Dedifferentiated amniotic fluid mesenchymal stem cell (primary cell): ENCODE data around the gene CLDN18.

ENCODE experiments used
- DNase-seq: peaks from one replicate; pipeline ENCODE4 v3.0.0-alpha.2; 2016; ENCODE audit errors: extremely low spot score

Gene CLDN18

GRCh38 chr3:138009476-138010272, at the start of gene CLDN18:
Gene CLDN18, plus strand, starts transcription at chr3:138010165. Its CDS starts 61 bp downstream, at chr3:138010226.
- DNase-seq, result no peak

DNA sequence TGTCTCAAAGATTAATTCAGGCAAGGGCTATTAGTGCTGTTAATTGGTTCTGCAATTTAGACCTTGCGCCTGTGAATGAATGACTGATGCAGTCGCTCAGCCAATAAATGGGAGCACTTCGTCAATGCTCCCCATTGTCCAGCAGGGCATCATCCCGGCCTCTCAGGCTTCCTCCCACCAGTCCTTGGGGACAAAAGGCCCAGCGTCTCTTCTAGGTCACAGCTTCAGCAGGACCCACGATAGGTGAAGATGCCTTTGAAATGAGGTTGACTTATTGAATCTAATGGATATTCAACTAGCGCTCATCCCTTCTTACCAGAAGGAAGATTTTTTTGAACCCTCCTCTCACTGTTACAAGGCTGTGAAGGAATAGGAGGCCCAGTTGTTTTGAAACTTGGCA, 47.7 kb upstream of the CLDN18 start:
- no peak for DNase-seq

GRCh38 chr3:137963463-137963862, 46.5 kb upstream of the CLDN18 start:
- no peak for DNase-seq

DNA sequence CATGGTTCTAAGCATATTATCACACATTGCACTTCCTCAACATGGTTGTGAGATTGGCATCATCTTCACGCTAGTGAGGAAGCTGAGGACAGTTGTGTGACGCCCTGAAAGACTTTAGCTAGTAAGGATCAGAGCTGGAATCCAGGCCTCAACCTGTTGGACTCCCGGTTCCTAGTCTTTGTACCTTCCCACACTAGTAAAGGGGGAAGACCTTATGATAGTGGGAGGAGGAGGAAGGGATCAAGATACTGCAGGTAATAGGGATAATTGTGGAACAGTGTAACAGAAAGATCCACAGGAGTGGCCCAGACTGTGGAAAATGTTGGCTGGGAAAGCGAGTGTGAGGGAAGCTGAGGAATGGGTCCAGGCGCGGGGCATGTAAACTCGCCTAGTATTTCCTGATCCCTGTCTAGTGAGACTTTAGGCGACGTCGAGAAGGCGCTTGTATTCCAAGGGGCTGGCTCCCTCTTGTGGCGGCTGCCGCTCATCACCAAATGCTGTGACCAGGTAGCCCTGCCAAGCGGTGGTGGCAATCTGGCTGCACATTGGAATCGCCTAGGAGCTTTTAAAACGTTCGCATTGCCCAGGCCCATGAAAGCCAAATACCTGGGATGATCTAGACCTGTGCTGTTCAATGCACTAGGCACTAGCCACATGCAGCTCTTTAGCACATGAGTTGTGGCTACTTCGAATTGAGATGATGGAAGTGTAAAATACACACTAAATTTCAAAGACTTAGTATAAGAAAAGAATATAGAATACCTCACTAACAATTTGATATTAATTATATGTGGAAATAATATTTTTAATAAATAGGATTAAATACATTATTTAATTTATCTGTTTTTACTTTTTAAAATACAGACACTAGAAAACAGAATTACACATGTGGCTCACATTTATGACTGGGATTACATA, 38.8 kb upstream of the CLDN18 start:
- peak; percentile 61 for DNase-seq

- DNase-seq, result no peak
These were observed 37.6 kb upstream of the CLDN18 start for GRCh38 chr3:137972396-137972795.

- DNase-seq, result no peak
These were observed 31.6 kb upstream of the CLDN18 start for GRCh38 chr3:137978328-137978727.

GRCh38 chr3:137987723-137988122, 22.2 kb upstream of the CLDN18 start:
- DNase-seq, result no peak

- no peak for DNase-seq
These were observed 21.8 kb upstream of the CLDN18 start for GRCh38 chr3:137988152-137988551.

DNA sequence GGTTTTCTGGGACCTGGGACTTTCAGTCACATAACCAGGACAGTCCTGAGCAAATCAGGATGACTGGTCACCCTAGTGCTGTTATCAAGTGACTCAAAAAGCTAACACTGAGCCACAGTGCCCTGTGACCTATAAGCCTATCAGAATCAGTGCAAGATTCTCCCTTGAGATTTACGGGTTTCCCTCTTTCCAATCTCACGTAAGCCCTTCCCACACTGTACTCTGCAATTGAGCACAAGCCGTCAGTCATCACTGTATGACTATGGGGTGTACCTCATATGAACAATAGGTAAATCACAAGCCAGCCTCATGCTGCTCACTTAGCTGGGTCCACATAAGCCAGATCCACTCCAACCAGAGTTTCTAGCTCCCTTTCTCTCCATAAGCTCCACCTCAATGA, 21.0 kb upstream of the CLDN18 start:
- no peak for DNase-seq

- DNase-seq, result no peak
These were observed 19.5 kb upstream of the CLDN18 start for GRCh38 chr3:137990427-137990826.

DNA sequence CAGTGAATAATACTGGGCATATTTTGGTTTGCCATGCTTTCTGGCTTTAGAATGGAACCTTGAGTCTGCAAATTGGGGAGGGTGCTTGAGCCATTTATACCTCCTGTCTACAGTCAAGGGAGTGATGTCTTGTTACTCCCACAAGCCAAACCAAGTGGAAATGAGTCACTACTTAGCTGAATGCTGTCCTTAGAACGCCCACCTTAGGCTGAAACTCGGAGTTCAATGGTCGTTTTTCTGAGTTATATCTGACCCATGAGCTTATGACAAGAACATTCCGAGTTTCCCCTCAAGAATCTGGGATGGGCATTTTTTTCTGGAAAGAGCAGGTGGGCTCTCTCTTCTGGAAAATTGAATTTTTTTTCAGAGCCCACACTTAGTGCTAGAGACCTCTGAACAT, 17.4 kb upstream of the CLDN18 start:
- DNase-seq, result no peak

DNA sequence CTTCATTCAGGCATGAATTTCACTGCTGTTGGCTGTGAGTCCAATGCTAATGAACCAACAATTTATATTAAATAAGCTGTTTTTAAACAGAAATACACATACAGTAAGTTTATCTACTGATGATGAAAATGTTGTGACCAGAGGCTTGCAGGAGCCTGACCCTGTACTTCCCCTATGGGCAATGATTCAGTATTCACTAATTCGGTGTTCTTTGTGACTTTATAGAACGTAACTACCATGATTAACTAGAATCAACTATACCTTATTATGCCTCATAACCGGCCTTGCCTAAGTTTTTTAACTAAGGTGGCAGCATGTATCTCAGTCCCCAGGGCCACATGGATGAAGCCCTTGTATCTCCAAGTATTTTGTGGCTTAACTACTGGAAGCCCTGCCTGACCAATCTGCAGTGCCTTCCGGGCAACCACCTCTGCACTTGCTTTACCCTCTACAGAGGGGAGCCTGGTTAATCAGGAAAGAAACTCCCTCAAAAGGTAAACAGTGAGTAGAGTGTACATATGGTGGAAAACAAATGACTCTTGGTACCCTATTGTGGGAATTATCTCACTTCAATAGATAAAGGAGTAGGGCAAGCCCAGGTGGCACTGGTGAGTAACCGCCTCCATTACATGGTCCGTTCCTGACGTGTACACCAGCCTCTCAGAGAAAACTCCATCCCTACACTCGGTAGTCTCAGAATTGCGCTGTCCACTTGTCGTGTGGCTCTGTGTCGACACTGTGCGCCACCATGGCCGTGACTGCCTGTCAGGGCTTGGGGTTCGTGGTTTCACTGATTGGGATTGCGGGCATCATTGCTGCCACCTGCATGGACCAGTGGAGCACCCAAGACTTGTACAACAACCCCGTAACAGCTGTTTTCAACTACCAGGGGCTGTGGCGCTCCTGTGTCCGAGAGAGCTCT, 11.6 kb upstream of the CLDN18 start:
- DNase-seq, result no peak

- no peak for DNase-seq
These were observed 6.9 kb upstream of the CLDN18 start for GRCh38 chr3:138003069-138003468.

DNA sequence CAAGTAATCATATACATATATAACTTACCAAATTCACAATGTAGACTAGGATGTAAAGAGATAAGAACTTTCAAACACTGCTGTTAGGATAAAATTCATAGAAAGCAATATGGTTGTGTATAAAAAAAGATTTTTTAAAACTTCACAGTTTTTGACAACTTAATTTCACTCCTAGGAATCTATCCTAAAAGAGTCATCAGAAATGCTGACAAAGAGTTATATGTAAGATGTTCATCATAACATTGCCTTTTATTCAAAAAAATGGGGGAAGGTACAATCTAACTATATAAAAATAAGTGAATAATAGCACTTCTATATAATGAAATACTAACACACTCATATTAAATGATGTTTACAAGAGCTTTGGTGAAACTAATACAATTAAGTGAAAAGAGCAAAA, 4.3 kb upstream of the CLDN18 start:
- DNase-seq, result no peak

DNA sequence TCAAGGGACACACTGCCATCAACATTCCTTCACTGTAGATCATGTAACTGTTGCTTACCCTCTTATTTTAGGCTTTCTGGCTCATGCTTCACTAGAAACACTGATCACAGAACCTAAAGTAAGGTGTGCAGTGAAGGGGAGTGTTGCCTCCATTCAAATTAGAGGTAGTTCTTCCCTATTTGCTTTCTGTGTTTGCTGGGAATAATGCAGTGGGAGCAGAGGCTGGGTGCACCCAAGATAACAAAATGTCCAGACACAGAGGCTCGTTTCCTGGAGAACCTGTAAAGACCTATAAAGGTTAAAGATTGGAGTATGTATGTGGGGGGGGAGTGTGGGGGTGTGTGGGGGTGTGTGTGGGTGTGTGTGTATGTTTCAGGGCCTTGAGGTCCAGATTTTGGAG, 2.1 kb upstream of the CLDN18 start:
- no peak for DNase-seq

DNA sequence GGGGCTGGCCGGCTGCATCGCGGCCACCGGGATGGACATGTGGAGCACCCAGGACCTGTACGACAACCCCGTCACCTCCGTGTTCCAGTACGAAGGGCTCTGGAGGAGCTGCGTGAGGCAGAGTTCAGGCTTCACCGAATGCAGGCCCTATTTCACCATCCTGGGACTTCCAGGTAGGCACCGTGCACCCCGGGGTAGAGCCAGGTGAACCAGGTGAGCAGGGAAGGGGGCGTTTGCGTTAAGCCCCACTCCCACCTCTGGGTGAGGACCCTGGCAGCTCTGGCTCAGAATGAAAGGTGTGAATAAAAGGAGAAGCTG, 267 bp downstream of the CLDN18 start:
- no peak for DNase-seq

DNA sequence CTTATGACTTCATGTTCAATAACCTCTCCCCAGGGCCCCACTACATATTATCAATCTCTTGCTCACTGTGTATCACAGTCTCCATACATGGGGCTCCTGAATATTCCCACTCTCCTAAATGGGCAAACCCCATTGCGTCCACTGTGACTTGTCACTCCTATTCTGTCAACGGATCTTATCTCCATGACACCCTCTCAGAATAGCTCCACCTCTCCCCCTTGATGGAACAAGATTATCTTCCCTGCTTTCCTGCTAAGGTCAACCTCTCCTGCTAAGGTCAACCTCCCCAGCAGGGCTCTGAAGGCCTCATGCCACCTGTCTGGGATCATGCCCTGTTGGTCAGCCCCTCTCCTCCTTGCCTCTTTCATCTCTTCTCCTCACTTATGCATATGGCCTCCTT, 1.8 kb downstream of the CLDN18 start:
- no peak for DNase-seq

DNA sequence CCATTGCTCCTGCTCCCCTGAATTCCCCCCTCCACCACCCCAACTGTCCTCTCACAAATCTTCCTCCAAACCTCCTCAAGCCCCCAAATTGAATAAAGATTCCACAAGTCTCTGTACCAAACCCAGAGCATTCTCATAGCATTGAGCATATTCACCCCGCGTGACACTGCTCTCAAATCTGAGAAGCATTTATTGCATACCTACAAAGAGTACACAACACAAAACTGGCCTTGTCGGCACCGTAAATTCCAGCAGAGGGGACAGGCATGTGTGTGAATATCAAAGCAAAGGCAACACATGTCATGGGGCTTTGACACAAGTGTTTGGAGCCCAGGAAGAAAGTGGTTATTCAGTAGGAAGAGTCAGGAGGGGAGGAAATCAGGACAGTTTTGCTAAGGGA, 2.6 kb downstream of the CLDN18 start:
- no peak for DNase-seq

GRCh38 chr3:138016065-138016464, 6.1 kb downstream of the CLDN18 start:
- no peak for DNase-seq

DNA sequence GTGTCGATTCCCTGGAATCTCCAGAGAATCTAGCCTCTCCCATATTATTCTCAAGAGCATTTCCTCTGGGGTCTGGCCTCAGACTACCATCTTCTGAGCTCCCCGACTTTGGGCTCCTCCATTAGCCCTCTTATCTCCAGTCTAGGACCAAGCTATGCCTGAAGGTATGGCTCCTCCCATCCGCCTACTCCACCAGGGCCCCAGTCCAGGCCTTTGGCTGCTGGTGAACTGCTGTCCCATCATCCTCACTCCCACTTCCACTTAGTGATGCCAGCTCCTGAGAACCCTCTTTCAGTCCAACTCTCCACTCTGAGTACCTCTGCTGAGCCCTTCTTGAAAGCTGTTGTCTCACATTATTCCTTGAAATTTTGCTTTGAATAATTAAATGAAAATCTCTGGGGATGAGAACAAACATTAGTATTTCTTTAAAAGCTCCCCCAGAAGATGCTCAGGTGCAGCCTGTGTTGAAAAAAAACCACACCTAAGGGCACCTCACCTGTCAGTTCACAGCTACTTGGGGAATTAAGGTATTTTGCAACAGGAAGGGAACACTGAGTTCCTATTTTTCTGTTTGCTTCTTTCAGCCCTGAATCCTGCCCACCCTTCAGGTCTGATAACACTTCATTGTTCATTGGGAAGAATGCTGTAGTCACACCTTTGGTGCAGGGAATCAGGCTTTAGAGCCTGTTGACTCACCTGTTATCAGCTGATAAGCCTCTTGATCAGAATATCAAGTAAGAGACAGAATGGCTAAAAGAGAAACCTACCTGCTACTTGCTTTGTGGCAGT, 9.5 kb downstream of the CLDN18 start:
- DNase-seq, result no peak

DNA sequence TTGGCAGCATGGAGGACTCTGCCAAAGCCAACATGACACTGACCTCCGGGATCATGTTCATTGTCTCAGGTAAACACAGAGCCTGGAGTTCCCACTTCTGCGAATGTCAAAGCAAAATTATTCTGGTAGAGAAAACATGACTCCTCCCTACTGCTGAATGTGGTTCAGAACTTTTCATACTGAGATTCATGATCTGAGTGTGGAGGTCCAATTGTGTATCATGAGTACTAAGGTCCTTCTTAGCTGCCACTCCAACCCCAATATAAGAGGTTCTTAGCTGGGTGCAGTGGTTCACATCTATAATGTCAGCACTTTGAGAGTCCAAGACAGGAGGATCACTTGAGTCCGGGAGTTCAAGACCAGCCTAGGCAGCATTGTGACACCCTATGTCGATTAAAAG, 13.8 kb downstream of the CLDN18 start:
- no peak for DNase-seq
